Globus pallidus (tissue), 1 donor: ENCODE measurements around the gene NFASC.
A peak's percentile ranks its signal among the peaks of the same experiment; 100 is the strongest.

Source experiments
- DNase-seq: peaks from one replicate; pipeline ENCODE4 v3.0.0-alpha.2; 2015; ENCODE audit warnings: low spot score

NFASC gene

DNA sequence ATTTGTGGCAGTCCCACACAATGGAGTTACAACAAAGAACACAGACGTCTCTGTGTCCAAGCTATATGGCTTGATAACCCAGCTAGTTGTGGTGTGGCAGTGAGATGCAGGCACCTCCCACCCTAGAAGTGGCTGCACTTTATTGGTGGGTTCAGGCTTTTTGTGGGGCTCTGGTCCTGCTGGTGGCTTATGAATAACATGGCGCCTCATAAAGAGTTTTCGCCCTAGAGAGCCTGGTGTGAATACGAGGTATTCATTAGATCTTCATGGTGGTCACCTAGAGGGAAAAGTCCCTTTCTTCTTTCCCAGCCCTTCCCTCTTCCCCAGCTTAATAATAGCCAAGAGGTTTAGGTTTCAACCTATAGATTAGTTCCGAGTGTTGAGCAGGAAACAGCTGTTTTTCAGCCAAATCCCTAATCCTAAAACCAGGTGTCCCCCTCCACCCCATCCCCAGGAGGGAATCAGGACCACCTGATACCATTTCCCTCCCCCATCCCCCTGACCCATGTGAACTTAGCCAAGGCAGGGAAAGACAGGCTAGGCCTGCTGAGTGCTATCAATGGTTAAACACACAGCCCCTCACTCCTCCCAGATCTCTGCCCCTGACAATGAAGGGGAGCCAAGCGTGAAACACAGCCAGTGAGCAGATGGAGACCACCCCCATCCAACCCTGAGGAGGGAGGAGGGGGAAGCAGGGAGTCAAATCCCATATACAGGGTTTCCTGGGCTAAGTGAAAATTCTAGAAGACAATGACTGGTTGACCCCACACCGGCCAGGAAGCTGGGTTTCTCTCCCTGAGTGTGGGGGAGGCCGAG lies 58.2 kb downstream of the NFASC start:
- no peak for DNase-seq

DNA sequence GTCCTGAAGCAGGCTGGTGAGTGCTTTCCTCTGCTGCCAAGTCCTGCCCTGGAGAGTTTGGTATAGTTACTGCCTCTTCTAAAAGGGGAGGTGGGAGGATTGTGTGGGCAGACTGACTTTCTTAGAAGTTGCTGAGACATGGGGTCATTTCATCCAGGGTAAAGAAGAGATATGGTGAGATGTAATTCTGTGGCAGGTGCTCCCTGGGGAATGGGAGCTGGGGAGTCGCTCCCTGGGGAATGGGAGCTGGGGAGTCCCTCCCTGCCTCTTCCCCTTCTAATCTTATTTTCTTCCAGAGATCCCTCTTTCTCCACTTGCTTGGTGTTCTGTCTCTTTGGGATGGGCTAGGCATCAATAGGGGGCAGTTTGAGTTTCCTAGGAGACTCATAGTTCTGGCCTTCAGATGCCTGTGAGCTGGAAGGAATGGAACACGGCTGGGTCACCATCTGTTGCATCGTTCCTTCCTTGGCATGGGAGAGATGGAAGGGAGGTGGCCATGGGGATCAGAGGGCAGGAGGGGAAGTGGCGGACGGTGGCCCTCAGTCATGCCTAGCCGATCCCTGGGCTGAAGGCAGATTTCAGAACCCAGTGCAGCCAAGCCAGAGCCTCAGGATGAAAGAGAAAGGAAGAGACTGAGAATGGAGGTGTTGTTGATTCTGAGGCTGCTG lies 59.0 kb downstream of the NFASC start:
- DNase-seq, result no peak

DNA sequence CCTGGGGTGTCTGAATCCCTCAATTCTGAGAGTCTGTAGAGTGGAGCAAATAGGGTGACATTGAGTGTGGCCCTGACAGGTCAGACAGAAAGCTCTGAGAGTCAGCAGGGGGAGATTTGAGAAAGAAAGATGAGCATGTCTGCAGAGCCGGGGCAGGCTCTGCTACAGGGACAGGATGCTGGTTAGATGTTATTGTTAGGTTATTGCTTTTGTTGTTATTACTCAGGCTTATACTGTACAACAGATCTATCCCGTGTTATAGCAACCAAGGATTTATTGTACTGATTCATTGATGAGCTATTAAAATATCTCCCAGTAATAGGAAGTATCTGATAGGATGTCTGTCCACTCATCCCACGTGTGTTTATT lies 59.5 kb downstream of the NFASC start:
- no peak for DNase-seq

DNA sequence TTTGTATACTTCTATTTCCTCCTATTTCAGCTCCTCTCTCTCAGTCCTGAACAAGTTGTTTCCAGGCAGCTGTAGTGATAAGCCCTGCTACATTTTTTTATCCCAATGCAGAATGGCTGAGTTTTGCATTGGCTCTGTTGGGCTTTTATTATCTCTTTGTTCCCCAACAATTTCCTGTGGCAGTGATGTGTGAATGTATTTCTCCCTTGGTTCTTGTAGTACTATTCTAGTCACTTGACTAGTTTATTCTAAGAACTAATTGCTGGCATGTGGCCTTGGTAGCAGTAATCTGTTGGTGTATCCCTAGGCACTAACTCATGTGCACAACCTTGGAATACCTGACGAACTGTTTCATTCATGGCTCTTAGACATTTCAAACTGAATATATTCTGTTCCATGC lies 60.7 kb downstream of the NFASC start:
- no peak for DNase-seq

DNA sequence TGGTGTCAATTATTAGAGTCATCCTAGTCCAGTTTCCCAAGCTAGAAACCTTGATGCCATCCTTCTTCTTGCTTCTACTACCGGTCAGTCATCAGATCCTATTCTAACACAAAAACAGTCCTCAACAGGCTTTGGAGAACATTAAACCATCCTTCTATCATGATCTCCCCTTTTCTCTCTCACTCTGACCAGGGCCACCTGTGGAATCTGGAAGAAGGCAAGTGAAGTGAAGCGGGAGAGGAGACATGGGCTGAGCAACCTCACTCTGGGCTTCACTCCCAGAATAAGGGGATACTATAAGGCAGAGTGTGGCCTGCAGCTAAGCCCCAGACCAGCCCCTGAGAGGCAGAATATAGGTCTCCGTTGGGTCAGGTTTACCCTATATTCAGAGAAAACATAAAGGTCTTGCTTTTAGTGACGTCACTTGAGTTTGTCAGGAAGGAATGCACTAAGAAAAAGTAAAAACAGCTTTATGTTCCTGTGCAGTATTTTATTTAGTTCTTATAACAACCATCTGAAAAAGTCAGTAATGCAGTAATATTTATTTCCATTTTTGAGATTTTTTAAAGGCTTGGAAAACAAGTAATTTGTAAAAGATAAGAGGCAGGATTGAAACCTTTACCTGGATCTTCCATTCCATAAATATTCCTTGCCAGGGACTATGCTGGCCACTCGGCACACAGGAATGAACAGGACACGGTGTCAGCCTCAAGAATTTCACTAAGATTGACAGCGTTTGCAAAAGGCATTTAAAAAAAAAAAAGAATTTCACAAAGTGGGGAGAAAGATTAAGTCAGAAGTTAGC lies 61.3 kb downstream of the NFASC start:
- no peak for DNase-seq

DNA sequence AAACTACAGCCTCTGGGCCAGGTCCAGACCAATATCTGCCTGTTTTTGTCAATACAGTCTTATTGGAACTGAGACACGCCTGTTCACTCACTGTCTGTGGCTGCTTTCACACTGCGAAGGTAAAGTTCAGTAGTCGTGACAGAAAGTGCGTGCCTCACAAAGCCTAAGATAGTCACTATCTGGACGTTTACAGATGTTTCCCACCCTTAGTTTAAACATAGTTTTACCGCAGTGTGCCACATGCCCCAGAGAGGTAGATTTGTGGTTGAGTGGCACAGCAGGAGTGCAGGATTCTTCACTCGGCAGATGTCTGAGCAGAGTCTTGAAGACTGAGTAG lies 61.9 kb downstream of the NFASC start:
- DNase-seq, result no peak

DNA sequence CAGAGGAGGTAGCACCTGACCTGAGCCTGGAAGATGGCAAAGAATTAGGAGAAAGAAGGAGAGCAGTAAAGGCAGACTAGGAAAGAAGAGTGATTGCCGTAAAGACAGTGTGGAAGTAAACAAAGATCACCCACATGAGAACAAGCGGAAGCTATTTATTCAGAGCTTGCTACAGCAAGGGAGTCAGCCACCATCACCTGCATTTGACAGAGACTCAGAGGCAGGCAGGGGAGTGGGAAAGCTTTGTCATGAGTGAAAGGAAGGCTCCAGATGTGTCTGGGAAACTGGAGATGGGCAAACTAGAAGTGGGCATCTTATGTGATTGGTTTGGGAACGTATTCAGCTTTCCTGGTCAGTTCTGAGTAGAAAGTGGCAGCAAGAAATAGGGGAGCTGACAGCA lies 64.5 kb downstream of the NFASC start:
- DNase-seq, result no peak

DNA sequence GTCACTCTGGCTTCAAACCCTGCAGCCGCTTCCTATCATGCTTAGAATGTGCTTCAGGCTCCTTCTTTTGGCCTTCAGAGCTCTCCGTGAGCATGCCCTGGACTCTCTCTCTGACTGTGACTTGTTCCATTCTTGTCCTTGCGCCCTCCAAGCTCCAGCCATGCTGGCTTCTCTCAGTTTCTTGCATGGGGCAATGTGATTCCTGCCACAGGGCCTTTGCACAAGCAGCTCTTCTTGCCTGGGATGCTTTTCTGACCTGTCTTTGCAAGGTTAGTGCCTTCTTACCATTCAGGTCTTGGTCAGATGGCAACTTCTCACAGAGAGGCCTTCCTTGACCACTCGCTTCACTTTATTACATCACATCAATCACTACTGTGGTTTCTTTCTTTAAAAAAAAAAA lies 66.1 kb downstream of the NFASC start:
- DNase-seq, result no peak

DNA sequence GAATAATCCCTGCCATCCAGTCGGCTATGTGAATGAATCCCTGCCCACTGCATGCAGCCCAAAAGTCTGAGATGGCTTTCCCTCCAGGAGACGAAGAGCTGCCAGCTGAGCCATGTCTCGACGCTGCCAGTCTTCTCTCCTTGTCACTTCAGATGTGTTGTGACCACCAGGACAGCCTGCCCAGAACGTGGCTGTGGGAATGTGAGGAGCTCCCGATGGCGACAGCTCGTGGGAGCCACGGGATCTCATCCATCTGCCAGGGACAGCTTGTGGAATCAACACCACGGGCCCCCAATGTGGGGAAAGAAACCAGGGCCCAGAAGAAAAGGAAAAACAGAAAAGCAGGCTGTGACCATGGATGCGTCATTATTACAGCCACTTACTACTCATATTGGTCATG lies 67.2 kb downstream of the NFASC start:
- DNase-seq, result no peak

DNA sequence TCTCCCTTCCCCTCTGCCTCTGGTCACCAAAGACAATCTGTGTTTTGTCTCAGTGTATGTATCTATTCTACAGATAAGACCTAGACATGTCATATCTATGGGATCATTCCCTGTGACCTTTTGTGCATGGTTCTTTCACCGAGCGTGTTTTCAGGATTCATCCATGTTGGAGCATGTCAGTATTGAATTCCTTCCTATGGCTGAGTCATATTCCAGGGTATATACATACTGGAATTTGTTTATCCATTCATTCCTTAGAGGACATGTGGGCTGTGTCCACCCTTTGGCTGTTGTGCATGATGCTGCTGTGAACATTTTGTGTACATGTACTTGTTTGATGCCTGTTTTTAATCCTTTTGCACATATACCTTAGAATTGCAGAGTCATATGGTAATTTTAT lies 69.9 kb downstream of the NFASC start:
- DNase-seq, result no peak

DNA sequence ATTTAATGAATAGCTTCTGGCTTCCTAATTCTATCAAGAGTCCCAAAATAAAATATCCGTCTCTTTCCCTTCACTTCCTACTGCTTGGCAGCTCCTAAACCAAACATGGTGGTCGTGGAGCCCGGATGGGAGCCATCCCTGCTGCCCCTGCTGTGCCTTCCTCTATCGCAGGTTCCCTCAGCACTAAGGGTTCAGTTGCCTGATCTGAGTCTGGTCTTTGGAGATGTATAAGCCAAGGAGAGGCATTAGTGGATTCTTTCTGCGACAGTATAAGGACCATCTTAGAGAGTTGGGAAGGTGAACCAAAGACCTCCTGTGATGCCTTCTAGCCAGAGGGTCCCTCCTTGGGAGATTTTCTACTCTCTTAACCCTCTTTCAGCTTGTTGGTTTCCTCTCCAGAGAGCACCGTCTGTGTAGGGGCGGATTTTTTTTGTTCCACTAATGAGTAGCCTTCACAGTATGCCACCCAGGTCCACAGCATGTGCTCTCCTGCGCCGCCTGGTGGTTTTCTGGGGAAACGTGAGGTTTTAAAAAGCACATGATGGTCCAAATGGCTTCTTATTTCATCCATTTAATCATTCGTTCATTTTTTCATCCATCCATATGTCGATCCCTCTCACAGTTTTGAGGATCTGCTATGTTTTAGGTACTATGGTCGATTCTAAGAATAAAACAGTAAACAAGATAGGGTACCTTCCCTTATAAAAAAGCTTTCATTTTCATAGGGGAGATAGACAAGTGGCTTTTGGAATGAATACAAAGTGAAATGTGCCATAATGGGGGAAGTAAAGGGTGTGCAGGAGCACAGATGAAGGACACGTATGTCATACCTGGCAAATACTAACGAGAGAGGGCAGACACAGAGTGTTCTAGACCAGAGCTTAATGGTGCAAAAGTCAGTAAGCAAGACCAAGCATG lies 71.0 kb downstream of the NFASC start:
- DNase-seq, result peak; percentile 72

DNA sequence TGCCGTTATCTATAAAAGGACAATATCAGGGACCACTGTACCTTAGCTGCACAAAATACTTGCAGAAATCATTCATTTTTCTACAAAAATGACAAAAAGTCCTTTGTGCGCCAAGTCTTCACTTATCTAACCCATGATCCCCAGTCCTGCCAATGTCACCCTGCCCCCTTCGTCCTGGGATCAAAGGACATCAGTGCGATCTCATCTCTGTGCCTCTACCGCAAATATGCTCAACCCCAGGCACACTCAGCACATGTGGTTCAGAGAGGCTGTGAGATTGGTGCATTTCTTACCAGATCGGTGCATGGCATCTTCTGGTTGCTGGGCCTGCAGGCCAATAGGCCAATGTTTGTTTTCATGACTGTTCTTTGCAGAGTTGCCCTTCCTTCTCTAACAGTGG lies 72.8 kb downstream of the NFASC start:
- no peak for DNase-seq

DNA sequence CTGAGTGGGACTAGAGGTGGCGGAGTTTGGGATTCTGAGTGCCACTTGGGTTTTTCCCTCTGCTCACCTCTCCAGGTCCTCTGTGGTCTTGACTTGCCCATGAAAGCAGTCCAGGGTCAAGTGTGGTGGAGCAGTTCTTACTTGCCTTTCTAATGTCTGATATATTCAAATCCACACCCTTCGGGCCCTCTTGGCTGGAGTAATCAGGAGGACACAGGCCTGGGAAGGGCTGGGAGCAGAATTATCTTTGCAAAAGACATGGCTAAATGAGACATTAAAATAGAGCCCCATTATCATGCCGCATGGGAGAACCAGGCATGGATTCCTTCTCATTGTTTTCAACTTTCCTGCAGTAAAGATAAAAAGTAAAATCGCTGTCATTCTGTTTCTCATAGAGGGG lies 74.0 kb downstream of the NFASC start:
- DNase-seq, result no peak

DNA sequence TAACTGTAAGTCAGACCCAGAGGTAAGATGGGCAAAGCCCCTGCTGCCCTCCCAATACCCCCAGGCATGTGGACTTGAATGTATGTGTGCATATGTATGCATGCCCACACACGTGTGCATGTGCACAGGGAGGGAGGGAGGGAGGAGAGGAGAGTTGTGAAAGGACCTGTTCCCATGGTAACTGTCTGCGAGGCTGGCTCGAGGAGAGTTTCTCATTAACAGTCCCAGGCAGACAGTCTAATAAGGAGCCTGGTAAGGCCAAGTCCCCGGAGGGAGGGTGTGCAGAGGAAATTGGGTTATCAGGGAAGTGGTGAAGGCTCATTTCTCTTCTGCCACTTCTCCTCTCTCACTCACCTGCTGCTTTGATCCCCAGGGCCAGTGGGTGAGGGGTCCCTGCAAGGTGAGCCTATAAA lies 74.9 kb downstream of the NFASC start:
- DNase-seq, result no peak

DNA sequence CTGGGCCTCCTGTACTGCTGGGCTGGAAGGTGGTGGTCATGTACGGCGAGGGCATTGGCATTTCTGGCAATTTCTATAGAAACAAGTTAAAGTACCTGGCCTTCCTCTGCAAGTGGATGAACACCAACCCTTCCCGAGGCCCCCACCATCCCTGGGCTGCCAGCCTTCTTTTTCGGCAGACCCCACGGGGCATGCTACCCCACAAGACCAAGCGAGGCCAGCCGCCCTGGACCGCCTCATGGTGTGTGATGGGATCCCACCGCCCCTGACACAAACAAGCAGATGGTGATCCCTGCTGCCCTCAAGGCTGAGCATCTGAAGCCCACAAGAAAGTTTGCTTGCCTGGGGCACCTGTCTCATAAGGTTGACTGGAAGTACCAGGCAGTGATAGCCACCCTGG lies 76.0 kb downstream of the NFASC start:
- no peak for DNase-seq

DNA sequence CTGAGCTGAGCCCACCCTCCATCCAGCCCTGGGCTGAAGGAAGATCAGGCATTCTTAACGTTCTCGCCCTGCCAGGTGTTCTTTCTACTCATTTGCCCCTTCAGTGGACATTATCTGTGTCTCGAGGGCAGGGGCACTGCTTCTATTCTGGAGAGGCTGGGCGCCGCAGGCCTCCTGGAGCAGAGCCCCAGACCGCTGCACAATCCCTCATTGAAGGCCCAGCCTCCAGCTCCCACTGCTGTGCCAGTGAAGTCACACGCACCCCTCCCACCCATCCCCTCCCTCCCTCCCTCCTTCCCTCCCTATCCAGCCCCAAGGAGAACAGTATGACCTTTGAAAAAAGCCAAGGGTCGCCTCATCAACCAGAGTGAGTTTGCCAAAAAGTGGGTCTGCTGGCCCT lies 76.7 kb downstream of the NFASC start:
- DNase-seq, result peak; percentile 76

DNA sequence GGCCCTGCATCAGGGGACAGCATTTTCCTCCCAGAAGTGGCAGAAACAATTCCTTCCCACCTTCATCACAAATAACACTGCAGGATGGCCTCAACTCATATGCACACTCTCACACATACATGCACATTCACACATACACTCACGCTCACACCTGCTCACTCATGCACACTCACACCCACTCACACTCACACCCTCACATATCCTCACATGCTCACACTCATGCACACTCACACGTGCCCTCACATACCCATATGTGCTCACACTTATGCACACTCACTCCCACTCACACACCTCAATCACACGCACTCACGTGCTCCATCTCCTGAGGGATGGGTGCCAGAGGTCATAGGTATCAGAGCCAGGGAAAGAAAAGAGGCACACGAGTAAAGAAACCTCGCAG lies 77.1 kb downstream of the NFASC start:
- no peak for DNase-seq

DNA sequence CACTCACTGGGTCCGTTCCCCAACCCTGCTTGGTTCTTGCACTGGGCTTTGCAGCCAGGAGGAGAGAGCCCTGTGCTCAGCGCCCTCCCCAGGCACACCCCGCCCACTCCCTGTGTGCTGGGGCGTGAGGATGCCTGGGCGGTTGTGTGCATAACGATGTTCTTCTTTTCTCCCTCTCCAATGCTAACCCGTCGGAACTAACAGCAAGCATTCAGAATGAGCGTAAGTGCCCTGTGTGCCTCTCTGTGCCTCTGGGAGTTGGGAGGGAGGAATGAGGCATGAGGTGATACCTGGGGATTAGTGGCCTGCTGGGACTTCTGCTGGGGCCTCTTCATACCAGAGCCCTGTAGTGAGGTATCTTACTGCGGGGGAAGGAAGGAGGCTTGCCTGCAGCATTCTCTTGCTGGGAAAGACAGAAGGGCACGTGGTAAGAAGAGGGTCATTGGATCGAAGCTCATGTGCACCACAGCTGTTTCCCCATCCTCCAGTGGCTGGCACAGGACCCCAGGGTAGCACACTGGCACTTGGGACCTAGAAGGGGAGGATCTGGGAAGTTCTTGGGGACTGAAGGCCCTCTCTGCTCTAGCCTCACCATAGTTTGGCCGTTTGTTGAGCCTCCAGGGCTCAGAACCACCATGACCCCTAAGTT lies 79.8 kb downstream of the NFASC start:
- DNase-seq, result no peak

DNA sequence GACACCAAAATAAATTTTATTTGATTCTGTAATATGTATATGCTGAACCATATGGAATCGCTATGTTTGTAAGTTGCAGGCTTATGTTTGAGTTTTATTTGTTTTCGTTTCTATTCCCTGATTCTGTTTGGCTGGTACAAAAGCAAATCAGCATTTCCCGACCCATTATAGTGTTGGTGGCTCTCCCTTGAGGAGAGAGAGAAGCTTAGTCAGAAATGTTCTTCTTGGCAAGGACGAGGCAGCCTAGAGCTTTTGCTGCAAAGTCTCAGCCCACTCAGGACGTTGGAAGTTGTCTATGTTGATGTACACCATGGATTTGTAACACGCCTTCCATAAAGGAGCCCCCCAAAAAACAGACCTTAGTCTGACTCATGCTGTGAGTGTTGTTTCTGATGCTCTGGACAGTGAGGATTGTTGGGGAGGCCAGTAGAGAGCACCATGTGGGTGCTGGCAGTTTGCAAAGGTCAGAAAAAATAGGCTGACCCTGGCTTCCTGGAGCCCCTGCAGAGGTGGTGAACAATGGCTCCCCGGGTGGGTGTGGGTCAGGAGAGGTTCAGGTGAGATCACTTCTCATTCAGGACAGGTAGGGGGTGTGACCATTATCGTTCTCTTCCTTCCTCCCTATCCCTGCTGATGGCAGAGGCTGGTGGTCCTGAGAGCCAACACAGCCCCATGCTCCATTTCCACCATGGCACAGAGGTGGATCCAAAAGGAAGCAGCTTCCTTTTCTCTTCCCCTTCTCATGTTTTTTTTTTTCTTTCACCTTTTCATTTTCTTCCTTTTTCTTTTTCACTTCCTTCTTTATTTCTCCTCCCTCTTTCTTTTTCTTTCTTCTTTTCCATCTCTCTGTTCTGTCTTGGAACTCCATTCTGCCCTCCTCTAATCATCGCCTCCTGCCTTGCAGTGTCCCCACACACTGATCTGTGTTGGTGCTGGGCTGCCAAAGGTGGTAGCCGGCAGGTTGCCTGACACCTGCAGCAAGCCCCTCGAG lies 88.0 kb downstream of the NFASC start:
- DNase-seq, result no peak

DNA sequence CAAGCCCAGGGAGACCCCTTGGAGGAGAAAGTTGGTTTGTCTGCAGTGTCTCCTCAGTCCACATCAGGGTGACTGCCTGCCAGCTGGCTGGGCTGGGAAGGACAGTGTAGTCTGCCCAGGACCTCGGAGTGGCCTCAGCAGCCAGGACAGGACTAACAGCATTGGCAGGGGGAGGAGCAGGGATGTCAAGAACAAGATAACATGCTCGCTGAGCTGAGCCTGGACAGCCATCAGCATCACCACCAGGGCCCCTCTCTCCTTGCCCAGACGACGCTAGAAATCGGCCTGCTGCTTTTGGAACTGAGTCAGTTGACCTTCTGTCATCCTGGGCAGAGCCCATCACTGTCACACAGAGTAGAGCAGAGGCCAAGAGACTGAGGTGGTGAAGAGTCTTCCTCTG lies 88.7 kb downstream of the NFASC start:
- peak; percentile 47 for DNase-seq
